Fibroblast of skin of right biceps (primary cell): ENCODE data around the gene FIGNL2.

Experiments used
- DNase-seq: peaks from one replicate; pipeline ENCODE4 v3.0.0-alpha.2; 2013

FIGNL2 gene

DNA sequence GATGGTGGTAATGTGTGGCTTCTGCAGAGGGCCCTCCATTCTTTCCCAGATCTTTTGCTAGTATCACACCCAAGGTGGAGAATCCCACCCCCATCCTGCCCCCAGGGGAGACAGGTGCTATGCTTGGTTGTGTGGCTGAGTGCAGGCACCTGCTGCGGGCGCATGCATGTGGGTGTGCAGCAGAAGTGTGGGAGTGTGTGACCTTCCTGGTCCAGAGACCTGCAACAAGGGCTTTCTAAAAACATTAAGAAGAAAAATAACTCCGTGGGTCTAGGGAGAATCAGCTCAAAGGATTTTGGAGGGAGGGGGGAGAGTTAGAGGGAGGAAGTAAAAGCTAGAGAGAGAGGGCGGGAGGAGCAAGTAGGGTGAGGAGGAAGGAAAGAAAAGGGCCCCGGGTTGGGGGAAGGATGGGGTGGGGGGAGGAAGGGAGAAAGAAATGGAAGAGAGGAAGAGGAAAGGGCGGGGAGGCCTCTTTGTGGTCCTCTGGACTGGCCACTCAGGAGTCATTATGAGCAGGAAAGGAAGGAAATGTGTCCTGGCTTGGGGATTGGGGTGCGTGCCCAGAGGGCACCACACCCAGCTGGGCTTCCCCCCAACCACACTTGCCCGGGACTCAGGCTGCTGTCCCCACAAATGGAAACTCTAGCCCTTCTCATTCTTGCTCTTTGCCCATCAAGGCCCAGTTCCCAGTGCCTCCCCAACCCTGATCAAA, 3.1 kb upstream of the FIGNL2 start:
- DNase-seq, result no peak

DNA sequence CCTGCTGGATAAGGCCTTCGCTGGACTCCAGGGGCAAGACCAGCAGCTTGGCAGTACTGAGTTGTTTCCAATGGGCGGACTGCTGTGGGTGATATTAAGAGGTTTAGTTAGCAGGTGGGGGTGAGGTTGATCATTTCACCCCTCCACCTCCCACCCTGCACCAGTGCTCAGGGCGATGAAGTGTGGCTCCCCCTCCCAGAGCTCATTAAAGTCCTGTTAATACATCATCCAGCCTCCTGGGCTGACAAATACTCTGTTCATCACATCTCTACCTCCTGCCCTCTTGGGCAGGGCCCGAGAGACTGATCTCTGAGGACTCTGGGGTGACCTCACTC, 2.4 kb upstream of the FIGNL2 start:
- DNase-seq, result no peak

DNA sequence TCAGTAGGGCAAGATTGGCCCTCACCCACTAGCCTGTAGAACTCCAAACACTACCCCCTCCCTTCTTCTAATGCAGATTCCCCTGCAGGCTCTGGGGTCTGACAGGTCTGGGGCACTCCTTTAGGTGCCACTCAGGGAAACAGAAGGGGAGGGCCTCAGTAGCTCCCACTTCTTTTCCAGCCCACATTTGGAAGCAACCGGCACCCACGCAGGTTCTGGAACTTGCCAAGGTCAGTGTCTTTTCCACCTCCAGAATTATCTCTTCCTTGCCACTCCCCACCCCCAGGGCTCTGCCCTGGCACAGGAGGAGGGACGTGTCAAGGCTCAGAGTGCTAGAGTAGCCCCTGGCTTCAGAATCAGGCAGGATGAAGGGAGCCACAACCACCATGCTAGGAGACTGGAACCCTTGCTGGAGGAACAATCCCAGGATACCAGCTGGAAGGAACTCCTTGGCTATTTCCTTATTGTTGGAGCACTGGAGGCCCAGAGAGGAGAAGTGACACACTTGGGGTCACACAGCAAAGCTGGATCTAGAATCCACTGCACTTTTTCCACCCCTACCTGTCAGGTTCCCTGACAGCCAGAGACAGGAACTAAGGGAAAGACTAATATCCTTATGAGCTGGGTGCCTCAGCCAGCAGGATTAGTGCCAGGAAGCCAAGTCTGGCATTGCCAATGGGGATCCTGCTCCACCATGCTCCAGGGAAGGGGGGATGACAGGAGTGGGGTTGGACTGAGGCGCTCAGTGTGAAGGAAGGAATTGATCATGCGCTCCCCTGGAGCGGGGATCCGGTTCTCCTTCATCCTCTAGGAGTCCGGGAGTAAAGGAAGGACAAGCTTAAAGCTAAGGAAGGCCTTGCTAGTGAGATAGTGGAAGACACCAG, 1.8 kb upstream of the FIGNL2 start:
- DNase-seq, result no peak

DNA sequence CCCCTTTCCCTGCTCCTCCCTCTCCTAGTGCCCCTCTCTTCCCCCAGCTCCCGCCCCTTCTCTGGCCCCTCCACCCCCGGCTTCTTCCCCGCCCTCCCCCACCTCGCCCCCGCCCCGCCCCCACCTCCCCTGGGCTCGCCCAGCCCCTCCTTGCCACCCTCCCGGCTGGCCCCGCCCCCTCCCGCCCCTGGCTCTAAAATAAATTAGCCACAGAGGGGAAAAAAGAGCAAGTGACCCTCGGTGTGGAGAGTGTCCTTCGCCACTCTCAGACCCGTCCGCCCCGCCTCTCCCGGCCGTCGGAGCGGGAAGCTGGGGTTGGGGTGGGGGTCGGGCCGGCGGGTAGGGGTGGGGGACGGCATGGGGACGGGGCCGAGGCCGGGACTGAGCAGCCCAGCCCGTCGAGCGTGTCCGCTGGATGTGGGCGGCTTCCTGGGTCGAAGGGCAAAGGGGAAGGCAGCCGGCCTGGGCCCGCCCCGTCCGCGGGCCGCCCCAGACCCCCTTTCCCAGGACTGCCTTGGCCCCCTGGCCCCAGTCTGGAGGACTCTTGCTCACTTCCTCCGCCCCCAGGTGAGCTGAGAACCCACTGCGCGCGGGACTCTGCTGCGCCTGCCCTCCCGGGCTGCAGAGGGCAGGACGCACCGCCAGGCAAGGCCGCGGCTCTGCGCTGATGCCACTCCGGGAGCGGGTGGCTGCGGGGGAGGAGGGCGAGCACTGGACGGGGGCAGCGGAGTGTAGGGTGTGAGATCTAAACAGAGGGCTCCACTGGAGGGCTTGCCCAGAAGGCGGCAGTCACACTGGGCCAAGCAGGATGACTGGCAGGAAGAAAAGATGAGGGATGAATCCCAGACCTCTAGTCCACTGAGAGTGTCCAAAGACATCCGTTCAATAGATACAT, 570 bp upstream of the FIGNL2 start:
- no peak for DNase-seq

DNA sequence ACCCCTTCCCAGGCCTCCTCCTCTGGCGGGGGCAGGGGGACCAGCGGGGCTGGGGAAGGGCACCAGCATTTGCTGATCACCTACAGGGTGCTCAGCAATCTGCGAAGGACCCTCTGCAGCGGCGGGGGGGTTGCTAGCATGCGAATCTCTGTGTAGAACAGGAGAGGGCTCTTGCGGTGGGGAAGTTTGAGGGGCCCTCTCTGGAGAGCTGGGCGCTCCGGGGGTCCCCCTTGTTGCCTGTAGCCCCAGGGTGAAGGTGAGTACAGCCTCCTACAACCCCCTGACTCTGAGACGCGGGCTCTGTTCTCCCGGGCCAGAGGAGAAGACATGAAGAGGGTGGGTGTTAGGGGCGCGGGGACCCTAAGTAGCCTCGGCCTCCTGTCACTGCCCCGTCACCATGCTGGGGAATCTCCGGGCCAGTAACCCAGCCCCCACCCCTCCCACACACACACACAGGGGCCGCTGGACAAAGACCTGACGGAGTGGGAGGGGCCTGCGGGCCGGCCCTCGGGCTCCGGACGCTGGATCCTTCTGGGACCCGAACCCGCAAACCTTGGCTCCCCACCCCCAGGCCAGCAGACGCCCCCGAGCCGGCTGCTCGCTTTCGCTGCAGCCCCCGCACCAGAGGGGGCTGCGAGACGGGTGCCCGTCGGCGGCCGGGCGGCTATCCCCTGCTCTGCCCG, 734 bp downstream of the FIGNL2 start:
- no peak for DNase-seq

DNA sequence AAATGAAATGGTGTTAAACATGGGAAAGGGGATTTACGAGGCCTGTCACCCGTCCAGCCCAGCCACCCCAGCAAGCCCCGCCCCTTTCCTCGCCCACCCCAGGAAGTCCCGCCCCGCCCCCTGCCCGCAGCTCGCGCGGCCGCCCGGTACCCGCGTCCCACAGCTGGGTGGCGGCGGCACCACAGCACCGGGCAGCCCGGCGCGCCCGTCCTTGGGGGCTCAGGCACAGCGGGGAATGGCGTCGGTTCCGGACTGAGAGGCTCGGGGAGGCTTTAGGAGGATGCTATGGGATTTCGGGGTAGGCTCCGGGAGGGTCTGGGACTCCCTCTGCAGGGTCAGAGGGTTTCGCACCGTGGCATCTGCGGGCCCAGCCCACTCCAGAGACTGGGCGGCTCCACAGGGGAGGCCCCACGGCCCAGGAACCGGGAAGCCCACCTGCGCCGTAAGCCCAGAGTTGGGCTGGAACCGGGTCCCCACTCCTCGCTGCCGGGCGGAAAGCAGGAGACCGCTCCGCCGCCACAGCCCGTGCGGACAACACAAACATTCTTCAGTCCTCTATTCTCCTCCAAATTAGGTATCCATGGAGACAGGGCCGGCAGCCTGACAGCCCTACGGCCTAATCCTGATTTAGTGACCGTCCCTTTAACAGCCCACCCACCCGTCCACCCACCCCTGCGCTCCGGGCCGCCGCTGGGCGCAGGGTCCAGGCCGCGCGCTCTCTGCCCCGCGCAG, 1.4 kb downstream of the FIGNL2 start:
- DNase-seq, result no peak

DNA sequence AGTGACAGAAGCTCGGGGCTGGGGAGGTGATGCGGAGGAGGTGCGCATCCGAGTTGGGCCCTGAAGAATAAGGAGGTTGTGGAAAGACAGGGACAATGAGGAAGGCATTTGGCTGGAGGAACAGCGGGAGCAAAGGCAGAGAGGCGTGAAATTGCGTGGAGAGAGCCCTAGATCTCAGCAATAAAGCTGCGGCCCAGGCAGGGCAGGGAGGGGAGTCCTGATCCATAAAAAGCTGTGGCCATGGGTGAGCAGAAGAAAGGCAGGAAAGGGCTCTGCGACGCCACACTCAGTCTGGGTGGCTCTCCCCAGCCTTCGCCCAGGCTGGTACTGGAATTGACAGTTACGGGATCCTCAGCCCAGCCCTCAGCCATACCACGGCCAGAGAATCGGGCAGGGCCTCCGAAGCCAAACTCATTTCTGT, 2.2 kb downstream of the FIGNL2 start:
- no peak for DNase-seq

DNA sequence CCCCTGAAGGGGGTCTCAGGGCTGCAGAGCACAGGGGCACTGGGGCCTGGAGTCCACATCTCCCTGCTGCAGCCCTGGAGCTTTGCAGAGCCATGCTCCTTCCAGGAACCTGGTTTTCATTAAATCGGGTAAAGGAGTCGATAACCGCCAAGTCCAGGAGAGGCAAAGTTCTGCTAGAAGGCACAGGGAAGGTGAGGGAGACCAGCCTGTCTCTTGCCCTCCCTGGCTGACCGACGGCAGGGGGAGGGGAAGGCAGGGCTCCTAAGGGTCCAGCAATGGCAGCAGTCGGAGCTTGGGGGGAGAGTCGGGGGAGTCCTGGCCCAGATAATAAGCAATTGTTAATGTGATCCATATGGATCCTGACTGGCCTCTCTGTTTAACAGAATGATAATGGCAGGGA, 3.0 kb downstream of the FIGNL2 start:
- no peak for DNase-seq

DNA sequence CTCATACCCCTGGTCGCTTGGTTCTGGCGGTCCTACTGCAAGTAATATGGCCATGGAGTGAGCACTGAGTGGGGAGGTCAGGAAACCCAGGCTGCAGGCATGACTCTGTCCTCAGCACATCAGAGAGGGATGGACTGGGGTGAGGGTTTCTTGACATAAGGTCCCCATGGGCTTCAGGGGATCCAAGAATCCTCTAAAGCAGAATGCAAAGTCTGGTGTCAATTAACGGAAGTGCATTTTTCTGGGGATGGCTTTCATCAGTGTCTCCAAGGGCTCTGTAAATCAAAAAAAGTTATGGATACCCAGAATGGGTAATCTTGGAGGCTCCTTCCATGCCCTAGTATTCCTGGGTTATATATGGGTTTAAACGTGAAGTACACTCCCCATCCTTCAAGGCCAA, 3.7 kb downstream of the FIGNL2 start:
- no peak for DNase-seq

DNA sequence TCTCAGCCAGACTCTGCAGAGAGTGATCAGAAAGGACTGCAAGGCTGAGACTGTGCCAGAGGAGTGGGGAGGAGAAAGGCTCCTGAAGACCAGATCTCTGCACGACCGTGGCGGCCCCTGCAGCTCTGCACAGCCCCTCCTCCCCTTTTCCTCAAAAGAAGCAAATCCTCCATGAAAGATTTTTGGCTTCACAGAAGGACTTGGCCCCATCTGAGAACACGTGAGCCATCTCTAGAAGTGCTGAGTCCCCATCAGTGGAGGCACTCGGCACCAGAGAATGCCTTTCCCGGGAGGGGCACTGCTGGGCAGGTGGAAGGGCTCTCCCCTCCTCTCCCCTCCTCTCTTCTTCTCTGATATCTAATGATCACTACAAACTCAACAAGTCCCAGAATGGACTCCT, 6.8 kb downstream of the FIGNL2 start:
- no peak for DNase-seq

DNA sequence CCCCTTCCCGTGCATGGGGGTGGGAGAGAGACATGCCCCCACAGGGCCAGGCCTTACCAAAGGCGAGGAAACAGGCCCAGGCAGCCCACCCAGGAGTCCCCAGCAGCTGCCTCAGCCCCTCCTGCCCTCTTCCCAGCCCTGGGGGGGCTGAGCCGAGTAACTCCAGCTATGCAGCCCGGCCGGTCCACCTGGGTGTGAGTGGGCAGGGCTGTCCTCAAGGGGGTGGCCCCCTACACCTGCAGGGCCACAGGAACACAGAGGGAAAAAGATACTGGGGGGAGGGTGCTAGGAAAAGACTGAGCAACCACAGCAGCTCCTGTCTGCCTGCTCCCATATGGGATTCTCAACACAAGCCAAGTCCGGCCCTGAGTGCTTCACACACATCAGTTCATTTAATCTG, 7.6 kb downstream of the FIGNL2 start:
- DNase-seq, result no peak

DNA sequence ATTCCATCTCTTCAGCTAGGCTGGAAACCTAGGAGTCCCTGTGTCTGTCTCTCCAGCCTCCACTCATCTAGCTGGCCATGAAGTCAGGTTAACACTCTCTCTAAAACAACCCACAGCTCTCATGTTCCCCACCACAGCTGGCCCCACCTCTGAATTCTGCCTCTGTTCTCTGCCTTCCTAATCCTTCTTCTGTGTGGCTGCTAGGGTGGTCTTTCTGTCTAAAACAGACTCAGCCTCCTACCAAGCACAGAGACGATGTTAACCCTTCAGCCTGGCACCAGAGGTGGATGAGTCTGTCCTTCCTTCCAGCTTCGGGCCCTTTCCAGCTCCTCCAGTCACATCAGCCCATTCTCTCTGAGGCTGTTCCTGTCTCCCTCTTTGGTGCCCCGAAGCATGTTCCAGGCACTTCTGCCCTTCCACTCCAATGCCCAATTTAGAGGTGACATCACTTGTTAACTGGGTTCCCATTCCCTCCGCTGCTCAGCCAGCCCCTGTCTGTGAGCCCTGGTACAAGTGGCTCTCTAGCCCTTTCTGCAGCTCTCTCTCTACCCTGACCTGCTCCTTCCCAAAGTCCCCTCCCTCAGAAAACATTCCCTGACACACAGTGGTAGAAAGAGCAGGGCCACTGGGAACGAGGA, 9.1 kb downstream of the FIGNL2 start:
- no peak for DNase-seq

DNA sequence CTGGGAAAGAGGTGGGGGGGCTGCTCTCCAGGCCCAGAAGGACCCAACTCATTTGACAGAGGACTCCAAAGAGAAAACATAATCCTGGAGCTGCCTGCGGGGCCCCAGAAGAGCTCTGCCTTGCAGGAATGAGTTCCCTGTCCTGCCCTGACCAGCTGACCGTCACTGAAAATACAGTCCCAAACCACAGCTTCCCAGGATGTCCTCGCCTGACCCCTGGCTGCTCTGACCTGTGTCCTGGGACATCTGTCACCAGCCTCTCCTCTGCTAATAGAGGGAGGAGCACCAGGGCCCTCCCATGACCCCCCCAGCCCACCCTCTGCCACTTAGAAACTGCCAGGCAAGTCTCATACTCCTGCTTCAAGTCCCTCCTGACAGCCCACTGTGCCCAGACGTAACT, 9.8 kb downstream of the FIGNL2 start:
- DNase-seq, result no peak

DNA sequence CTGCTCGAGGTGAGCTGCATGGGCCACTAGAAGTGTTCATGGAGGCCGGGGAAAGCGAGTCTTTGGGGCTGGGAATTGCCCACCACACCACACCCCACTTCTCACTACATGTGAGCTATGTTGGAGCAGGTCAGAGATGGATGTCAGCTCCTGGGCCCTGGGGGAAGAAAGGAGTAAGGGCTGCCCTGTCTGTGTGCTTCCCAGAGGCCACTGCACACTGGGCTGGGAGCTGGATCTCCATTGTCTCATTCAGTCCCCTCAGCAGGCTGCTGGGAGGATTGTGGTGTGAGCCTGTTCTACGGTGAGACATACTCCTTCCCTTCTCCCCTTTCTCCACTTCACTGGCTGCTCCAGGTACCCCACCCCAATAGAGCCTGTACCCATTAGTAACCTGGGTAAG, 10.5 kb downstream of the FIGNL2 start:
- DNase-seq, result no peak

DNA sequence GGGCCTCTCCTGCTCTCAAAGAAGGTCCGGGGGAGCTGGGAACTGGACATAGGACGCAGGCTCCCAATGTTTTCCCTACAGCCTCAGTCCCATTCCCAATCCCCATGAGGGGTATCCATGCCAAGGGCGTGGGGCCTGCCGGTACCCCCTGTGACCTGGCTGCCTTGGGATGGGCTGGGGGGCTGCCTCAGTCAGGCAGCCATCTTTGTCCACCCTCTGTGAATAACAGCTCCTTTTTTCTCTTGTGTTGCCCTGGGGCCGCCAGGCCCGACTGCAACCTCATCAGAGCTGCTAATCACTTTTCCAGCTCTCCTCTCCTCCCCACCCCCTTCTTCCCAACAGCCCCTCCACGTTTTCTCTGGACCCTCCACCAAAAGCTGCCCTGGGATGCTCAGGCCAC, 11.2 kb downstream of the FIGNL2 start:
- no peak for DNase-seq

DNA sequence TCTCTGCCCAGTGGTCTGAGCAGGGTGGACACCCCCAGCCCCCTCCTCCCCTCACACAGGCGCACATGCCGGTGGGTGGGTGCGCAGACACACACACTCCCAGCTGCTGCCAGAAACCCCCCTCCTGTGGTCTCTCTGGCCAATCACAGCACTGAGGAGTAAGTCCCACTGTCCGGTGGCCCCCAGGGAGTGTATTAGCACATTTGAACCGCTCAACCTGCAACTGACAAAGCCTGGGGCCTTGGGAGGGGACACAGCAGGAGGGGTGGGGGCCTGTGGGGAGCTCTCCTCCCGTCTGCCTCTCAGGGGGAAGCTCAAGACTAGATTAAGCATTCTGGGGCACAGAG, 11.7 kb downstream of the FIGNL2 start:
- no peak for DNase-seq

DNA sequence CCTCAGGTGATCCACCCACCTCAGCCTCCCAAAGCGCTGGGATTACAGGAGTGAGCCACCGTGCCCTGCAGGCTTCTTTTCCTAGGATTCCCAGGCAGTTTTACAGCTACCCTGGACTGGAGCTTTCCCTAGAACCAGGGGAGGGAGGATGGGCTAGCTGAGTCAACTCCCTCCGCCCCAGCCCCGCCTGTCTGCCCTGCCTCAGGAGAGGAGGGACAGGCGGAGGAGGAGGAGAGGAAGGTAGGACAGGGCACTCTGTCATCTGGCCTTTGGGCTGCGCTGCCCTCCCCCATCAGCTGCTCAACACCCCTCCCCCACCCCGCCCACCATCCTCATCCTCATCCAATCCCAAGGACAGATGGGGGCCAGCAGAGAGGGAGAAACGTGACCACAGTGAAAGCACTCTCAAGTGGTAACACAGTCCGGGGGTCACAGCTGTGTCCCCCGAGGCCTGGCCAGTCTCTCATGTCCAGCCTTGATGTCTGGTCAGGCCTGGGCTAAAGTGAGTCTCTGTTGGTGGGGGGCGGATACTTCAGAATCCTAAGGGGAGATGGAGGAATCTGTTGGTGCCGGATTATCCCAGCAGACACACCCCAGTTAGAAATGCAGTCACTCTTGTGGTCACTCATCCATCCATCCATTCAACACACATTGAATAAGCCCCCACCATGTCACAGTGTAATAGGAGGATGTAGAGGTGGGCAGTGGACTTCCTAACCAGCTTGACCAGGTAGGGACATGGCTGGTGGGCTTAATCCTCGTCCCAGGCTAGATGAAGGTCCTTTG, 12.3 kb downstream of the FIGNL2 start:
- DNase-seq, result no peak

DNA sequence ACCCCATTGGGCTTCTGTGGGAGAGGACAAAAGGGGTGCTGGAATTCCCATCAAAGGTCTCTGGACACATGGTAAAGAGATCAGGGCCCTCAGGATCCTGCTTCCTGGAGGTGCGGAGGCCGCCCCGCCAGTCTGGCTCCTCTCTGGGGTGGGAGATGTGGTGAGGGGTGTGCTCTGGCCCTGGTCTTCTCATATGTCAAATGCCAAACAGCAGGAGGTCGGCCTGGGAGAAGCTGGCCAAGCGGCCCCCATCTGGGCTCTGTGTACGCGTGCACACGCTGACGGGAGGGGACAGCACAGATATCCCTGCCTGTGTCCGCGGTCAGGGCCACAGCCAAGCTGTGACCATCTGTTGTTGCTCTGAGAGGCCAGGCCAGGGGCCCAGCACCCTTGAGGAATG, 14.1 kb downstream of the FIGNL2 start:
- DNase-seq, result no peak

DNA sequence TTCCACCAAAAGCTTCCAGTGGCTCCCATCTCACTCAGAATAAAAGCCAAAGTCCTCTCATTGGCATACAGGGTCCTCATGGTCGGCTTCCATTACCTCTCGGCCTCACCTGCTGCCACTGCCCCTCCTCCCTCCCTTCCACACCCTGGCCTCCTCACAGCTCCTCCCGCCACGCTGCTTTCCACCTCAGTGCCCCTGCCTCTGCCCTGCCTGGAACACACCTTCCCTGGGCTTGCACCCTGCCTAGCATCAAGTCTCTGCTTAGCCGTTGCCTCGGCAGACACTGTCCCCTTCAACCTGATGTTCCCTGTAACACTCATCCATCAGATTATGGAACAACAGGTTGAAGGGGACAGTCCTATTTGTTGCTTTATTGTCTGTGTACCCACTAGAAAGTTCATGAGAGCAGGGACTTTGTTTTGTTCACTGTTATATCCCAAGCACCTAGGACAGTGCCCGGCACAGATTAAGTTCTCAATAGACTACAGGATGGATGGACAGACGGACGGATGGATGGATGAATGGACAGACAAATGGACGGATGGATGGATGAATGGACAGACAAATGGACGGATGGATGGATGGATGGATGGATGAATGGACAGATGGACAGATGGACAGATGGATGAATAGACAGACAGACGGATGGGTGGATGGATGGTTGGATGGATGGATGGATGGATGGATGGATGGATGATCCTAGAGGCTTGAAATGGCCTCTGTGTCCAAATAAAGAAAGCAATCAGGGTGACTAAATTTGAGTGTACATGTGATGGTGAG, 14.9 kb downstream of the FIGNL2 start:
- DNase-seq, result no peak
